PFSK-1 (cell line): ENCODE data around the gene ZP2.

ENCODE experiments used
- FOXP2 ChIP-seq: optimal IDR thresholded peaks from 2 replicates; pipeline ENCODE3; 2011; ENCODE audit warnings: borderline replicate concordance, control low read depth, inconsistent platforms; ENCODE audit not compliant: insufficient read depth; ENCODE audit errors: extremely low read length, extremely low read depth
- POLR2AphosphoS5 ChIP-seq: IDR thresholded peaks from 2 replicates; pipeline ENCODE4 v1.6.1; 2012; ENCODE audit warnings: low read depth, mild to moderate bottlenecking, control low read depth, low read length, moderate library complexity
- SIN3A ChIP-seq: IDR thresholded peaks from 2 replicates; pipeline ENCODE4 v1.6.1; 2012; ENCODE audit warnings: mild to moderate bottlenecking, low read length, moderate library complexity, borderline replicate concordance; ENCODE audit not compliant: insufficient read depth
- TAF1 ChIP-seq: IDR thresholded peaks from 2 replicates; pipeline ENCODE4 v1.6.1; 2012; ENCODE audit warnings: low read length, control low read depth, borderline replicate concordance; ENCODE audit not compliant: insufficient read depth
- TF ChIP-seq, protein P1 (sequence below), 2 experiments: IDR thresholded peaks; 2 replicates each; pipeline versions ENCODE4 v1.6.1 to v1.8.0; 2011 to 2012; ENCODE audit warnings: low read depth in 2 of 2, low read length in 2 of 2, control low read depth in 1 of 2, inconsistent platforms in 1 of 2, mild to moderate bottlenecking in 1 of 2, moderate library complexity in 1 of 2; ENCODE audit not compliant: insufficient read depth in 1 of 2

ZP2 gene

DNA sequence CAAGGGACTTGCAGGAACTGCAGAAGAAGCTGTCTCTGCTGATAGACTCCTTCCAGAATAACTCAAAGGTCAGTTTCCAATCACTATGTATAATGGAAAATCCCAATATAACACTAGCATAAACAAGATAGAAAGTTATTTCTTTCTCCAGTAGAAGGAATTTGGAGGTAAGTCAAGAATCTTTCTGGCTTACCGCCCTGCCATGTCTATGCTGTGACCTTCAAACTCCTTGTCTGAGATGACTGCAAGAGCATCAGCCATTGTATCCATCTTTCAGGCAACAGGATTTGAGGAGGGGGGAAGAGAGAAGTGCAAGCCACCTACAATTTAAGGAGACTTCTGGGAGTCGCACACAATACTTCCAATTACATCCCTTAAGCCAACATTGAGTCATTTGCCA lies 50.2 kb downstream of the ZP2 start:
- TF ChIP-seq POLR2AphosphoS5 = no peak
- no peak for TF ChIP-seq FOXP2

DNA sequence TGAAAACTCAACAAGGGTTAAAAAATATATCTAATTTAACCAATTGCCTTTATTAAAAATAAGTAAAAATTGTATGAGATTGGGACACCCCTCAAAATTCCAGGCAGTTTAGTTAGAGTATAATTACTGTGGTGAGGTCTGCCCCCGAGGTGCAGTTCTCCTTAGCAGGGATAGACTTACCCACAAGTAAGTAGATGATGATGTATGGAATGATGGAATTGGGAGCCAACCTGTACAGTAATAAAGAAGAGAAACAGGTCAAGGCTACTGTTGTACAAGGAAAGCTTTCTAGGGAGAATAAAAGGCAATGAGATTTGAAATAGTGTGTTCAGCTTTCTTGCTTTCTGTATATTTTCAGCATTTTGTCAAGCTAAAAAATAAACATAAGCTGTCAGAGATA lies 51.1 kb downstream of the ZP2 start:
- no peak for TF ChIP-seq TAF1
- TF ChIP-seq POLR2AphosphoS5 = no peak
- no peak for TF ChIP-seq SIN3A
- TF ChIP-seq, protein P1, sequence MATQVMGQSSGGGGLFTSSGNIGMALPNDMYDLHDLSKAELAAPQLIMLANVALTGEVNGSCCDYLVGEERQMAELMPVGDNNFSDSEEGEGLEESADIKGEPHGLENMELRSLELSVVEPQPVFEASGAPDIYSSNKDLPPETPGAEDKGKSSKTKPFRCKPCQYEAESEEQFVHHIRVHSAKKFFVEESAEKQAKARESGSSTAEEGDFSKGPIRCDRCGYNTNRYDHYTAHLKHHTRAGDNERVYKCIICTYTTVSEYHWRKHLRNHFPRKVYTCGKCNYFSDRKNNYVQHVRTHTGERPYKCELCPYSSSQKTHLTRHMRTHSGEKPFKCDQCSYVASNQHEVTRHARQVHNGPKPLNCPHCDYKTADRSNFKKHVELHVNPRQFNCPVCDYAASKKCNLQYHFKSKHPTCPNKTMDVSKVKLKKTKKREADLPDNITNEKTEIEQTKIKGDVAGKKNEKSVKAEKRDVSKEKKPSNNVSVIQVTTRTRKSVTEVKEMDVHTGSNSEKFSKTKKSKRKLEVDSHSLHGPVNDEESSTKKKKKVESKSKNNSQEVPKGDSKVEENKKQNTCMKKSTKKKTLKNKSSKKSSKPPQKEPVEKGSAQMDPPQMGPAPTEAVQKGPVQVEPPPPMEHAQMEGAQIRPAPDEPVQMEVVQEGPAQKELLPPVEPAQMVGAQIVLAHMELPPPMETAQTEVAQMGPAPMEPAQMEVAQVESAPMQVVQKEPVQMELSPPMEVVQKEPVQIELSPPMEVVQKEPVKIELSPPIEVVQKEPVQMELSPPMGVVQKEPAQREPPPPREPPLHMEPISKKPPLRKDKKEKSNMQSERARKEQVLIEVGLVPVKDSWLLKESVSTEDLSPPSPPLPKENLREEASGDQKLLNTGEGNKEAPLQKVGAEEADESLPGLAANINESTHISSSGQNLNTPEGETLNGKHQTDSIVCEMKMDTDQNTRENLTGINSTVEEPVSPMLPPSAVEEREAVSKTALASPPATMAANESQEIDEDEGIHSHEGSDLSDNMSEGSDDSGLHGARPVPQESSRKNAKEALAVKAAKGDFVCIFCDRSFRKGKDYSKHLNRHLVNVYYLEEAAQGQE (IDR thresholded peaks at IDR 0.05; ENCODE audit: insufficient read depth in 1 of 2, low read depth in 2 of 2, low read length in 2 of 2) = no peak
- no peak for TF ChIP-seq FOXP2

DNA sequence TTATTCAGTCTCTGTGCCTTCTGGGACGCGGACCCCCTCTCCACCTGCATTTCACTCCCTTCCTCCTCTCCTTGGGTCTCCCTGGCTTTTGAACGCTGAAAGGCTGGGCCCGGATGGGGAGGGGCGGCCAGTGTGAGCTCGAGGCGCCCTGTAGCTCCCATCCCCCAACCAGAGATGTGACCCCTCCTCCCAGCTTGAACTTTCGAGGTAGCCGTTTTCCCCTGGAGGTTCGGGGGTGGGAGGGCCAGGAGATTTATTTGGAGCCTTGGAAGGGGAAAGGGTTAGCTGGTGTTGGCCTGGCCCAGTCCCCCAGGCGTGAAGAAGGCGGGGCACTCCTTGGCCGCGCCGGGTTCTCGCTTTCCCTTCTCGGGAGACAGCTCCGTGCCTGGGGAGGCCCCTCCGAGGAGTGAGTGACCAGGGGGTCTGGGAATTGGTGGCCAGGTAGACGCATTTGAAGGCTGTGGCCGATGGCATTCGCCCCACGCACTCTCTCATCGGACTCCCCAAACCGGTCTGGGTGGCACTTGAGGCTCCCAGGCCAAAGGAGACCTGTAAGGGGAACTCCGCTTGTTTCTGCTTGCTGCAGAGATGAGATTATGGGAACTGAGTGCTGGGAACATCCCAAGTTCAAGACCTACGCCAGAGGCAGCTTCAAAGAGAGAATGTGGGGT lies 52.0 kb downstream of the ZP2 start:
- no peak for TF ChIP-seq FOXP2
- TF ChIP-seq SIN3A = no peak
- no peak for TF ChIP-seq TAF1
- TF ChIP-seq, protein P1 (IDR thresholded peaks at IDR 0.05; ENCODE audit: insufficient read depth in 1 of 2, low read depth in 2 of 2, low read length in 2 of 2) = no peak
- TF ChIP-seq POLR2AphosphoS5 = no peak

DNA sequence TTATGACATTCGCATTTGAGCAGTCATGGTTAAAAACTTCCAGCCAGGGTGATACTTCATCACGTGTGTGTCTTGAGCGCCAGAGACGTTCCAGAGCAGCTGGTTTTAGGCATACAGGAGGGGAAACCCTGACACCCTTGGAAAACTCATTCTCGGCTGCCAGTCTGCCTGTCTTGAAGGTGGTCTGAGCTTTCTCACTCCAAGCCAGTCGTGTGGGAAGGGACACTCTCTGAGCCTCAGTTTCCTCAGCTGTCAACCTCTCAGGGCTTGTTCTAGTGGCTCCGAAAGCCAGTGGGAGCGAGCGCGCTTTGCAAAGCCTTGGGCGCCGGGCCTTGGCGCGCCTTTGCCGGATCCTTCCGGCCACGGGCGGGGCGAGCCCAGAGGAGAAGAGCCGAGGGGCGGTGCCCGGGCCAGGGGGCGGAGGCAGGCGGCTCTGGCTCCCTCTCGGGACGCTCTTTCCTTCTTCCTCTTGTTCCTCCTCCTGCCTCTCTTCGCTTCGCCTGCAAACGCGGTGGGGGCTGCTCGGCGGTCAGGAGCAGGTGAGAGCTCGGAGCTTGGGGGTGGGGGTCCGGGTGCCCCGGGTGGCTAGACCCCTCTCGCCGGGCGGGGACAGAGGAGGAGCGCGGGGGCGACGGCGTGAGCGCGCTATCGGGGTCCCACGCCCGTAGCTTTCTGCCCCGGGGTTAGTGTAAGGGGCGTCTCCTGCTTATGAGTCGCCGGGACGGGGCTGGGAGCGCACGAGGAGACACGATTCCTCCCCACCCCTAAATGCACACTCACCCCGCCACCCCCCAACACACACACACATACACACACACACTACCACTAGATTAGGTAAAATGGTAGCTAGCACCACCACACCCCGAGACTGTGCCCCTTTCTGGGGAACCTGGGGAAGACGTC lies 52.9 kb downstream of the ZP2 start, which contains the start of gene LDAF1:
LDAF1 (plus strand) TSS at position 467 of the 903 bp plus-strand sequence. CDS start 2,509 bp downstream, outside the sequence.
- TF ChIP-seq POLR2AphosphoS5 (no peak), FOXP2 (no peak), TAF1 (no peak), SIN3A (no peak)
- TF ChIP-seq, protein P1 (IDR thresholded peaks at IDR 0.05; ENCODE audit: insufficient read depth in 1 of 2, low read depth in 2 of 2, low read length in 2 of 2) = no peak

DNA sequence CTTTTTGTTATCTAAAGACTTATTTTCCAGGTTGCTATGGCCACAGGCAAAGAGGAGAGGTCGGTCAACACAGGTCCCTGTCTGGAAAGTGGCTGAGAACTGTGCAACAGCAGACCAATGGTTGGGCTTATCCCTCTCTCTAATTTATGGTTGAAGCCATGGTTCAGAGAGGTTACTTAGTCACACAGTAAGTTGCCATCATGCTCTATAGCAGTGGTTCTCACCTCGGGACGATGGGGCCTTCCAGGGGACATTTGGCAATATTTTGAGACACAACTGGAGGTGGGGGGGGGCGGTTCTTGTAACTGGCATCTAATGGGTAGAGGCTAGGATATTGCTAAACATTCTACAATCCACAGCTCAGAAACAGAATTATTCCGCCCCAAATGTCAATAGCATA lies 53.7 kb downstream of the ZP2 start:
- TF ChIP-seq TAF1 = no peak
- no peak for TF ChIP-seq POLR2AphosphoS5
- TF ChIP-seq, protein P1 (IDR thresholded peaks at IDR 0.05; ENCODE audit: insufficient read depth in 1 of 2, low read depth in 2 of 2, low read length in 2 of 2) = no peak
- TF ChIP-seq SIN3A = no peak
- TF ChIP-seq FOXP2 = no peak
